Ishikawa (cell line): ENCODE measurements around the gene TRIM5.

ENCODE experiments used
- CEBPB ChIP-seq: IDR thresholded peaks from 2 replicates; pipeline ENCODE4 v1.6.1; 2012
- EGR1 ChIP-seq: IDR thresholded peaks from 2 replicates; pipeline ENCODE4 v1.6.1; 2012
- MAX ChIP-seq: IDR thresholded peaks from 2 replicates; pipeline ENCODE4 v1.6.1; 2012
- NFIC ChIP-seq: IDR thresholded peaks from 2 replicates; pipeline ENCODE4 v1.6.1; 2012
- TCF12 ChIP-seq: IDR thresholded peaks from 2 replicates; pipeline ENCODE4 v1.6.1; 2012; ENCODE audit warnings: low read depth
- YY1 ChIP-seq: IDR thresholded peaks from 2 replicates; pipeline ENCODE4 v1.6.1; 2012; ENCODE audit warnings: low read depth
- TF ChIP-seq, protein P1 (sequence below): IDR thresholded peaks from 2 replicates; pipeline ENCODE4 v1.6.1; 2012; ENCODE audit warnings: low read depth, mild to moderate bottlenecking

GRCh38 chr11:5690216-5690615, 5.3 kb upstream of the TRIM5 start:
- TF ChIP-seq MAX (no peak), NFIC (no peak), YY1 (no peak), TCF12 (no peak), EGR1 (no peak), CEBPB (no peak)
- TF ChIP-seq, protein P1, sequence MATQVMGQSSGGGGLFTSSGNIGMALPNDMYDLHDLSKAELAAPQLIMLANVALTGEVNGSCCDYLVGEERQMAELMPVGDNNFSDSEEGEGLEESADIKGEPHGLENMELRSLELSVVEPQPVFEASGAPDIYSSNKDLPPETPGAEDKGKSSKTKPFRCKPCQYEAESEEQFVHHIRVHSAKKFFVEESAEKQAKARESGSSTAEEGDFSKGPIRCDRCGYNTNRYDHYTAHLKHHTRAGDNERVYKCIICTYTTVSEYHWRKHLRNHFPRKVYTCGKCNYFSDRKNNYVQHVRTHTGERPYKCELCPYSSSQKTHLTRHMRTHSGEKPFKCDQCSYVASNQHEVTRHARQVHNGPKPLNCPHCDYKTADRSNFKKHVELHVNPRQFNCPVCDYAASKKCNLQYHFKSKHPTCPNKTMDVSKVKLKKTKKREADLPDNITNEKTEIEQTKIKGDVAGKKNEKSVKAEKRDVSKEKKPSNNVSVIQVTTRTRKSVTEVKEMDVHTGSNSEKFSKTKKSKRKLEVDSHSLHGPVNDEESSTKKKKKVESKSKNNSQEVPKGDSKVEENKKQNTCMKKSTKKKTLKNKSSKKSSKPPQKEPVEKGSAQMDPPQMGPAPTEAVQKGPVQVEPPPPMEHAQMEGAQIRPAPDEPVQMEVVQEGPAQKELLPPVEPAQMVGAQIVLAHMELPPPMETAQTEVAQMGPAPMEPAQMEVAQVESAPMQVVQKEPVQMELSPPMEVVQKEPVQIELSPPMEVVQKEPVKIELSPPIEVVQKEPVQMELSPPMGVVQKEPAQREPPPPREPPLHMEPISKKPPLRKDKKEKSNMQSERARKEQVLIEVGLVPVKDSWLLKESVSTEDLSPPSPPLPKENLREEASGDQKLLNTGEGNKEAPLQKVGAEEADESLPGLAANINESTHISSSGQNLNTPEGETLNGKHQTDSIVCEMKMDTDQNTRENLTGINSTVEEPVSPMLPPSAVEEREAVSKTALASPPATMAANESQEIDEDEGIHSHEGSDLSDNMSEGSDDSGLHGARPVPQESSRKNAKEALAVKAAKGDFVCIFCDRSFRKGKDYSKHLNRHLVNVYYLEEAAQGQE = no peak
